Activated CD4-positive, alpha-beta T cell treated with anti-CD3 and anti-CD28 coated beads, Interleukin-2, amount 50 U/mL, for 24 hours (primary cell): Measurements from ENCODE around the gene HLCS.

ENCODE experiments used
- DNase-seq, 2 donors: peaks; one replicate each; pipeline ENCODE4 v3.0.0-alpha.2; 2020; ENCODE audit warnings: low read depth in 1 of 2, low spot score in 1 of 2

The HLCS gene

GRCh38 chr21:36883532-36884486 lies 82.7 kb downstream of the HLCS start:
- DNase-seq = no peak

- no peak for DNase-seq
Observed at GRCh38 chr21:36882776-36883175, 83.7 kb downstream of the HLCS start.

- DNase-seq = no peak
Observed at GRCh38 chr21:36881228-36881627, 85.2 kb downstream of the HLCS start.

GRCh38 chr21:36879827-36880226 lies 86.6 kb downstream of the HLCS start:
- DNase-seq = no peak

- DNase-seq = no peak
Observed at GRCh38 chr21:36877741-36878140, 88.7 kb downstream of the HLCS start.

GRCh38 chr21:36874665-36875064 lies 91.8 kb downstream of the HLCS start:
- DNase-seq = no peak

GRCh38 chr21:36873513-36873912 lies 93.0 kb downstream of the HLCS start:
- DNase-seq = no peak

GRCh38 chr21:36867291-36867905 lies 99.1 kb downstream of the HLCS start:
- no peak for DNase-seq

- DNase-seq = no peak
Observed at GRCh38 chr21:36866419-36866818, 100.0 kb downstream of the HLCS start.

- no peak for DNase-seq
Observed at GRCh38 chr21:36864974-36865373, 101.5 kb downstream of the HLCS start.

- no peak for DNase-seq
Observed at GRCh38 chr21:36863260-36863659, 103.2 kb downstream of the HLCS start.

- no peak for DNase-seq
Observed at GRCh38 chr21:36861595-36862323, 104.7 kb downstream of the HLCS start.

- DNase-seq = no peak
Observed at GRCh38 chr21:36860736-36861594, 105.5 kb downstream of the HLCS start.

GRCh38 chr21:36859744-36860501 lies 106.5 kb downstream of the HLCS start:
- DNase-seq = no peak

GRCh38 chr21:36858320-36858957 lies 108.0 kb downstream of the HLCS start:
- DNase-seq = no peak

- no peak for DNase-seq
Observed at GRCh38 chr21:36856643-36857042, 109.8 kb downstream of the HLCS start.

- DNase-seq = no peak
Observed at GRCh38 chr21:36854391-36854790, 112.1 kb downstream of the HLCS start.

- no peak for DNase-seq
Observed at GRCh38 chr21:36852864-36853263, 113.6 kb downstream of the HLCS start.

GRCh38 chr21:36852293-36852692 lies 114.2 kb downstream of the HLCS start:
- no peak for DNase-seq

GRCh38 chr21:36851121-36851520 lies 115.3 kb downstream of the HLCS start:
- no peak for DNase-seq
